ENCODE data around the gene B4GALT5.
"Not testable (repeated sequence)": the region's sequence is repeated elsewhere in the genome, so short reads cannot be mapped to it uniquely, and the experiment has no call there.

B4GALT5 gene

GRCh38 chr20:49724408-49725223 lies 10.9 kb upstream of the B4GALT5 start:
- Histone ChIP-seq H3K36me3 (no peaks in the 10 kb centered on the region), H3K4me3 (ENCODE audit: low read depth, low read length) (no peak overlapping the region), H3K27me3 (no peaks in the 10 kb centered on the region), H3K4me1 (no peaks in the 10 kb centered on the region), H3K9me3 (peaks cover 6% of the 10 kb centered on the region; the same call in 1 of the 2 replicates)
- TF ChIP-seq, protein P1, sequence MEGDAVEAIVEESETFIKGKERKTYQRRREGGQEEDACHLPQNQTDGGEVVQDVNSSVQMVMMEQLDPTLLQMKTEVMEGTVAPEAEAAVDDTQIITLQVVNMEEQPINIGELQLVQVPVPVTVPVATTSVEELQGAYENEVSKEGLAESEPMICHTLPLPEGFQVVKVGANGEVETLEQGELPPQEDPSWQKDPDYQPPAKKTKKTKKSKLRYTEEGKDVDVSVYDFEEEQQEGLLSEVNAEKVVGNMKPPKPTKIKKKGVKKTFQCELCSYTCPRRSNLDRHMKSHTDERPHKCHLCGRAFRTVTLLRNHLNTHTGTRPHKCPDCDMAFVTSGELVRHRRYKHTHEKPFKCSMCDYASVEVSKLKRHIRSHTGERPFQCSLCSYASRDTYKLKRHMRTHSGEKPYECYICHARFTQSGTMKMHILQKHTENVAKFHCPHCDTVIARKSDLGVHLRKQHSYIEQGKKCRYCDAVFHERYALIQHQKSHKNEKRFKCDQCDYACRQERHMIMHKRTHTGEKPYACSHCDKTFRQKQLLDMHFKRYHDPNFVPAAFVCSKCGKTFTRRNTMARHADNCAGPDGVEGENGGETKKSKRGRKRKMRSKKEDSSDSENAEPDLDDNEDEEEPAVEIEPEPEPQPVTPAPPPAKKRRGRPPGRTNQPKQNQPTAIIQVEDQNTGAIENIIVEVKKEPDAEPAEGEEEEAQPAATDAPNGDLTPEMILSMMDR (IDR thresholded peaks at IDR 0.05; ENCODE audit: low read depth, low read length): no peak
- no peak for DNase-seq

- H3K27me3 ChIP-seq; DNase-seq; H3K36me3 ChIP-seq; H3K4me1 ChIP-seq; H3K4me3 ChIP-seq (ENCODE audit: low read depth, low read length); H3K9me3 ChIP-seq: not testable (repeated sequence)
These were observed 10.1 kb upstream of the B4GALT5 start for GRCh38 chr20:49723758-49724157.

- not testable (repeated sequence) for H3K9me3 ChIP-seq; DNase-seq; H3K4me3 ChIP-seq (ENCODE audit: low read depth, low read length); H3K27me3 ChIP-seq; H3K36me3 ChIP-seq; H3K4me1 ChIP-seq
These were observed 7.6 kb upstream of the B4GALT5 start for GRCh38 chr20:49721326-49721725.

- Histone ChIP-seq H3K27me3 (no peaks in the 10 kb centered on the region), H3K4me1 (peaks cover 6% of the 10 kb centered on the region), H3K9me3 (no peaks in the 10 kb centered on the region), H3K36me3 (peaks cover 6% of the 10 kb centered on the region; the same call in 1 of the 2 replicates), H3K4me3 (ENCODE audit: low read depth, low read length) (no peak overlapping the region)
- TF ChIP-seq, protein P1 (IDR thresholded peaks at IDR 0.05; ENCODE audit: low read depth, low read length): no peak
- no peak for DNase-seq
These were observed 1.8 kb upstream of the B4GALT5 start for GRCh38 chr20:49715466-49715865.

GRCh38 chr20:49712996-49713752 lies 504 bp downstream of the B4GALT5 start:
- peaks cover 6% of the 10 kb centered on the region for H3K4me1 ChIP-seq
- H3K36me3 ChIP-seq: peaks cover 6% of the 10 kb centered on the region; the same call in 1 of the 2 replicates
- H3K9me3 ChIP-seq: no peaks in the 10 kb centered on the region
- H3K27me3 ChIP-seq: no peaks in the 10 kb centered on the region
- DNase-seq: peak; percentile 43
- TF ChIP-seq, protein P1 (IDR thresholded peaks at IDR 0.05; ENCODE audit: low read depth, low read length): no peak
- peak overlapping the region; percentile 80 for H3K4me3 ChIP-seq (ENCODE audit: low read depth, low read length)

GRCh38 chr20:49712646-49712995 lies 1.1 kb downstream of the B4GALT5 start:
- H3K27me3 ChIP-seq: no peaks in the 10 kb centered on the region
- H3K4me1 ChIP-seq: peaks cover 6% of the 10 kb centered on the region
- peak overlapping the region; percentile 80 for H3K4me3 ChIP-seq (ENCODE audit: low read depth, low read length)
- DNase-seq: no peak
- no peaks in the 10 kb centered on the region for H3K9me3 ChIP-seq
- peaks cover 6% of the 10 kb centered on the region; the same call in 1 of the 2 replicates for H3K36me3 ChIP-seq
- TF ChIP-seq, protein P1 (IDR thresholded peaks at IDR 0.05; ENCODE audit: low read depth, low read length): no peak

GRCh38 chr20:49712118-49712517 lies 1.6 kb downstream of the B4GALT5 start:
- Histone ChIP-seq H3K27me3 (no peaks in the 10 kb centered on the region), H3K36me3 (peaks cover 6% of the 10 kb centered on the region; the same call in 1 of the 2 replicates), H3K4me1 (peaks cover 6% of the 10 kb centered on the region), H3K9me3 (no peaks in the 10 kb centered on the region), H3K4me3 (ENCODE audit: low read depth, low read length) (peak overlapping the region; percentile 80)
- TF ChIP-seq, protein P1 (IDR thresholded peaks at IDR 0.05; ENCODE audit: low read depth, low read length): no peak
- no peak for DNase-seq

All from BE2C (cell line).